Measurements from ENCODE around the gene ASB10.

Gene ASB10

DNA sequence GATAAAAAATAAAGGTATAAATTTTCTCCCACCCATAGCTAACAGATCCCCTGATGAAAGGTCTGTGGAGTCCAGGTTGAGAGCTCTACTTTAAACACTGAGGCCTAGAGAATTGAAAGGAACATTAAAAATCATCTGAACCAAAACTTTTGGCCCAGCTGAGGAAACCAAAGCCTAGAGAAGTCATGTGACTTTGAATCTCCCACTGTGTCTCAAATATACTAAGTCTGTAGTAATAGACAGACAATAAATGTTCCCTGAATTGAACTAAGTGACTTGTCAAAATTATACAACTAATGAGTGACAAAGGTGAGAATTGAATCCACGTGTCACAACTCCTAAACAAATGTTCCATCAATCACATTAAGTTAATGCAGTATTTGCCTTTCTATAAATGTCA, 25.3 kb downstream of the ASB10 start:
- DNase-seq = no peak

DNA sequence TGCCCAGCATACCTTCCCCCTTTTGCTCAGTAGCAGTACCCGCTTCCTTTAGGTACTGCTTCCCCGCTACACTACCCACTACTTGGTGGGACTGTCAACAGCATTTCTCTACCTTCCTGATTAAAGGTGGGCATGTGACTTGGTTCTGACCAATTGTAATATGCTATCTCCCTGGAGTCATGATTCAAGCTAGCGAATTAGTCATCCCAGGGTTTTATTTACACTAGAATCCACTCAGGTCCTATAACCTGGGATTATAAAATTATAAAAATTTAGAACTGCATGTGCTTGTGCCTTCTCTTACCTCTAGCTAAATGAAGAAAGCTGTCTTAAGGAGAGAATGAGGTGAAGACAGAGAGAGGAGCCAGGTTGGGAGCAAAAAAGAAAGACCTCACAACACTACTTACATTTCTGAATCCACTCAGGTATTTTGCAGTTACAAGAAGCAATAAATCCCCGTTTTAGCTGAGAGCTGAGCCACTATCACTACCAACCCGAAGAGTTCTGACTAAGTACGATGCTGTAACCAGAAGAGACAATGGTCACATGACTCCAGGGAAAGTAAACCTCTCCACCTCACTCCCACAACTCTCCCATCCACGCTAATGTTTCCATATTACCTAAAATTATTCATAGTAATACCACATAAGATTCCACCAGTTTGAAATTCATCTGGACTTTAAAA, 29.3 kb downstream of the ASB10 start:
- no peak for DNase-seq

DNA sequence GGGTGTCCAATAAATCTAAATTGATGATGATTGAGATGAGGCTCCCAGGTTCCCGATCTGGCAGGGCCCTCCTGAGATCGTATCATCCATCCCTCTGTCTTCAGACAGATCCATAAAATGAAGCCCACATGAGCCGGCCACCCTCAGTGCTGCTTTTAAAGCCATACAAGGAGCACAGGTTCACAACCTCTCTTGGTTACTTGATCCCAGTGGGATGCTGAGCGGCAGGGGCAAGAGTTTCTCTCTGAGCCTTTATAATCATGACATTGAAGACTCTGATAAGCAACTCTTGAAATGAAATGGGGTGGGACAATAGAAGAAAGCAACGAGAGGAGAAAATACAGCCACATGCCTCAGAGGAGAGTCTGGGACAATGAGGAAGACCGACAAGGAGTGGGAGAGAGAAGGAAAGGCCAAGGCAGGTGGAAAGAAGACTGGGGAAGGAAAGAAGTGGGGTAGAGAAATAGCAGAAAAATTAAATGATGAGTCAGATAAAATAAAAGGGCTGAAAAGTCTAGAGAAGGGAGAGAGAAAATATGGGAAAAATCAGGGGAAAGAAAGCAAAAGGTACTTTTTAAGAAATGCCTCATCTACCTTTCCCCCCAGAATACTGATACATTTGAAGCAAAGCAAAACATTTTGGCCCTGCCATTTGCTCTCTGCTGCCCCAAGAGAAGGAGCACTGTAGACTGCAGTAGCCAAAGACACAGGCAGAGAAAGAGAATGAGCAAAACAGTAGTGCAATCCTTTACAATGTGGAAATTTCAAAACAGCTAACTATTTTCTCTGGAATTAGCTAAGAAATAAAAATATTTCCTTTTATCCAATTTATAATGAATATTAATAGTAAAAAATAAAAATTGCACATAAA, 34.2 kb downstream of the ASB10 start:
- DNase-seq = no peak

DNA sequence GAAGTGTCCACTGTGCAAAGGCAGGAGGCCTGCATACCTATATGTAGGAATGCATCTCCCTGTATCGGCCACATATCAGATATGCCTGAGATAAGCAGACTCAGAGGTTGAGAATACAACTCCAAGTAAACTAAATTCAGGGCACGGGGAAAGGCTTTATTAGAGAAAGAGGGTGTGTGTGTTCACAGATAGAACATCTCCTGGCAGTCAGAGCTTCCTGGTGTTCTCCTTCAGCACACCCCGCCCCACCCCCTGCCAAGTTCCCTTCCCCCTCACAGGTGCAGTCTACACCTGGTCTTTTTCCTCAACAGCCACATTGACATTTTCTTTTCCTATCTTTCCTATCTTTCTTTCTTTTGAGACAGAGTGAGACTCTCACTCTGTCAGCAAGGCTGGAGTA, 36.7 kb downstream of the ASB10 start:
- DNase-seq = no peak

DNA sequence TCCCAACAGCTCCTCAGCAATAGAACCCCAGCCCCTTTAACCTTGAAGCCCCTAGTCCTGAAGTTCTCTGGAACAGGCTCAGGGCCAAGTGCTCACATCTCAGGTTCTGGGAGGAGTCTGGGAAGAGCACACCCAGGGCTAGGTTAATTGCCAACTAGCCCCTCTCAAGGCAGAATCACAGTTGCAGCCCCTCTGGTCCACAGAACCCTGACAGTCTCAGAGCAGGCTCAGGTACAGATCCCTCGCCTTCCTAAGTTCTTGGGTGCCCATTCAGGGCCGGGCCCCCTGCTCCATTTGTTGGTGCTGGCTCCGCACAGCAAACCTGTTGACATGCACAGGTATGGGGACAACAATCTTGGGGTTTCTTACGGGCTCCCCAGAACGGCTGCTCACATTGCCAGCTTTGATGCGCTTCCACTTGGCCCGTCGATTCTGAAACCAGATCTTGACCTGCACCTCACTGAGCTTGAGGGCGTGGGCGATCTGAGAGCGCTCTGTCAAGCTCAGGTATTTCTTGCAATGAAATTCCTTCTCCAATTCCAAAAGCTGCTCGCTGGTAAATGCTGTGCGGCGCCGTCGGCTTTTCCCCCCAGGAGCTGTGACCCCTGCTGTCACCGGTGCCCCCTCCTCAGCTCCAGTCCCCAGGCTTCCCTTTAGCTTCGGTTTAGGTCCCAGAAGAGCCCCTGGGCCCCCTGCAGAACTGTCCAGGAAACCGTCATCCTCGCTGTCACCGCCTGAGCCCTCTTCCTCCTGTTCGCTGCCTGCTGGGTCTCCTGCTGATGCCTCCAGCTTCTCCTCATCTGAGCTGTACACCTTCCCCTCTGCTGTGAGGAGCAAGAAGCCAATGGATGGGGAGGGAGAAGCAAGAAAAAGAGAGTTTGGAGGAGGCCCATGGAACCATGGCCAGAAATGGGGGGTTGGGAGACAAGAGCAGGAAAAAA, 38.5 kb downstream of the ASB10 start:
- no peak for DNase-seq

DNA sequence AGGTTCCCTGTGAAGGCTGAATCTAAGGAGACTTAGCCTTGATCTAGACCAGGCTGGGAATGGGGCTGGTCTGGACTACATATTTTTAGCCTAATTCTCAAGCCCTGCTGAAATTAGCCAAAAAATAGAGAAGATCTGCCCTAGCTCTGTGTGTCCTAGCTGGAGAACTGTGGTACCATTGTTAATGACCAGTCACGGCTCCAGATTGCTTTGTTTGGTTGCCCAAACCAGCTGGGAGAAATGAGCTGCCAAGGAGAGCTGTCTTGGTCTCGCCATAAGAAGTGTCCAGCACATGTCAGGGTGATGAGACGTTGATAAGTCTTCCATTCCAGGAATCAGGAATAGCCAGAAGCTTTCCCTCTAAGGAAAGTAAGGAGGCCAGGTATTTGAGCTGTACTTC, 40.3 kb downstream of the ASB10 start:
- no peak for DNase-seq

DNA sequence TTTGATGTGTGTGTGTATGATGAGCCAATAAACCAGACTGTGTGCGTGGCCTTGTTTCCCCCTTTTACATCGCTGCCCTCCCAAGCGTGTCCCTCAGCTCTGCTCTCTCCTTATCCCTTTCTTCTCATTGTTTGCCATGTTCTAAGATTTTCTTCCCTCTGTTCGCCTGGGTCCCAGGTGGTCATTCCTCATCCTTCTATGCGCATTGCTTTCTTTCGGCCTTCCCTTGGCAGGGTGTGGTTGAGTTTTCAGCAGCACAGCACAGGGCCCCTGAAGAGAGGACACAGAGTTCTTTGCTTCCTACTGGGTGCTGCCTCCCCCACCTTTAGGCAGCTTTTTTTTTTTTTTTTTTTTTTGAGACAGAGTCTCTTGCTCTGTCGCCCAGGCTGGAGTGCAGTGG, 42.7 kb downstream of the ASB10 start:
- no peak for DNase-seq

DNA sequence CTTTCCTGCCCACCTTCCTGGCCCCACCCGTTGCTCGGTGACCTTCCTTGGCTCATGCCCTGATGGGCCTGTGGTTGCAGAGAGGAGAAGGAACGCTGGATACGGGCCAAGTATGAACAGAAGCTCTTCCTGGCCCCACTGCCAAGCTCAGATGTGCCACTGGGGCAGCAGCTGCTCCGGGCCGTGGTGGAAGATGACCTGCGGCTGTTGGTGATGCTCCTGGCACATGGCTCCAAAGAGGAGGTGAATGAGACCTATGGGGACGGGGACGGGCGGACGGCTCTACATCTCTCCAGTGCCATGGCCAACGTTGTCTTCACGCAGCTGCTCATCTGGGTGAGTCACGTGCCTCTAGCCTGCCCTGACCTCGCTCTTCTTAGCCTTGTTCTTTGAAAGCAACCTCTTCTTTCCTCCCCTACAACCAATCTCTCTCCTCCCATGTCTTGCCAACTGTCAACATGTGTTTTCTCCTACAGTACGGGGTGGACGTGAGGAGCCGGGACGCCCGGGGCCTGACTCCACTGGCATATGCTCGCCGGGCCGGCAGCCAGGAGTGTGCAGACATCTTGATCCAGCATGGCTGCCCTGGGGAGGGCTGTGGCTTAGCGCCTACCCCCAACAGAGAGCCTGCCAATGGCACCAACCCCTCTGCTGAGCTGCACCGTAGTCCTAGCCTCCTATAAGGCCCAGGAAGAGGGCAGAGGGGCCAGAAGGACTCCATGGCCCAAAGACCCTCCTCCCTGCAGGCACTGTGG, 43.6 kb downstream of the ASB10 start:
- DNase-seq = no peak

DNA sequence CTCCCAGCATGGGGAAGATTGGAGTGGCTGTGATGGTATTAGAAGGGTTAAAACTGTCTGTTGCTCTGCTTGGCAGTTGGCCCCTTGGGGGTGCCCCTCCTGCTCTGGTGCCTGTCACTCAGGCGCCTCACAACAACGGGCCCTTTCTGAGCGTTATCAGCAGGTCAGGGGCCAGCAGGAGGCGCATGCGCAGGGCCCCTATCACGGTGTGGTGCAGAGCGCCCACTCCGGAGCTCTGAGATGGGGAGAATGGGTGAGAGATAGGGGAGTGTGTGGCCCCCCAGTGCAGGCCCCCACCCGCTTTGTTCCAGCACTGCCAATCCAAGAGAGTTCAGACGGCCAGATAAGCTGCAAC, 44.4 kb downstream of the ASB10 start:
- DNase-seq = no peak

DNA sequence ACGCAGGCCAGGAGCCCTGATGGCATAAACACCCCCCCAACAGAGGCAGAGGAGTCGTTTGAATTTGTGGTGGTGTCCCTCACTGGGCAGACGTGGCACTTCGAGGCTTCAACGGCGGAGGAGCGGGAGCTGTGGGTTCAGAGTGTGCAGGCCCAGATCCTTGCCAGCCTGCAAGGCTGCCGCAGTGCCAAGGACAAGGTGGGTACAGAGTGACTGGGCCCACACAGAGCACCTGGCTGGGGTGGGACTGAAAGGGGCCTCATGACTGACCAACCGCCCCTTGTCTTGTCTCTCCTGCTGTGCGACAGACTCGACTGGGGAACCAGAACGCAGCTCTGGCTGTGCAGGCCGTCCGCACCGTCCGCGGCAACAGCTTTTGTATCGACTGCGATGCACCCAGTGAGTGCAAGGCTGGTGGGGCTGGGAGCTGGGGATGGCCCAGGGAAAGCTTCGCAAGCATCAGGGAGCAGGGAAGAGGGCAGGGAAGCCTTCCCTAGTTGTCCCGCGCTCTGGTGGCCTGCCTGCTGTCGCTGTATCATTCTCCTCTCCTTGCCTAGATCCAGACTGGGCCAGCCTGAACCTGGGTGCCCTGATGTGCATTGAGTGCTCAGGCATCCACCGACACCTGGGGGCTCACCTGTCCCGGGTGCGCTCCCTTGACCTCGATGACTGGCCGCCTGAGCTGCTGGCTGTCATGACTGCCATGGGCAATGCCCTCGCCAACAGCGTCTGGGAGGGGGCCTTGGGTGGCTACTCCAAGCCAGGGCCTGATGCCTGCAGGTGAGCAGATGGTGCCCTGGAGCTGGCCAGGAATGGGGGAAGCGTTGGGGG, 45.0 kb downstream of the ASB10 start:
- no peak for DNase-seq

DNA sequence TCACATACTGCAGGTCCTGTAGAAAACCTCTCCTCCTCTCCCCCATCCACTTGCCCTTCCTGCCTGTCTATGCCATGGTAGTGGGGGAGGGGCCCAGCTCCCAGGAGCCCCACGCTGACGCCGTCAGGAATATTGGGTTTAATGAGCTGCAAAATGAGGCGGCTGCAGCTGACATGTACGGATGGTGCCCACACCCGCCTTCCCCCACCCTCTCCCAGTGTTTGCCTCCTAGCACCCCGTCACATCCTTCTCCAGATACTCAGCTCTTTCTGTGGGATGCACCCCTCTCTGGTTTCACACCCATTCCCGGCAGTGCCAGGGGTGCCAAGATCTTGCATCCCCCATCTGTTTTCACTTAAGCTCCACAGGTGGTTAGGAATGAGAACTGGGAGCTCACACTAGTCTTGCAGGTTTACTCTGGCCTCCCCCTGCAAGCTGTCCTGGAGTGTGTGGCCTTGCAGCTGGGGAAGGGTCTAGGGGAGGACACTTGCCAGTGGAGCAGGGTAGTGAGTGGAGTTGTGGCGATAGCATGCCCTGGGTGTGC, 45.7 kb downstream of the ASB10 start:
- no peak for DNase-seq

DNA sequence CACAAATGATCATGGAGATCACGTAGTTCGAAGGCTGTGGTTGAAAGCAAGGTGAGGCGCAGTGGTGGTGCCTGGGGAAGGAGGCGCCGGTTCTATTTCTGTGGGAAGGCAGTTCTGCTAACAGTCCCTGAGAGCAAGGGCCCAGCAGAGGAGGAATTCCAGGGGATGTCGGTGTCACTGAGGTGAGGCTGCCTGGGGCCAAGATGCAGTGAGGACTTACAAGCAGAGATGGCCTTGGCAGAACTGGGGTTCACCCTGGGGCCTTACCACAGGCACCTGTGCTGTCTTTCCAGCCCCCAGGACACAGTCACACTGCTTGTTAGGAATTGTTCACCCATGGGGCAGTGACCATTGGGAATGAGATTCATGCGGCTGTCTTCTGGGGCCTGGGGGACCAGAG, 46.2 kb downstream of the ASB10 start:
- DNase-seq = no peak

DNA sequence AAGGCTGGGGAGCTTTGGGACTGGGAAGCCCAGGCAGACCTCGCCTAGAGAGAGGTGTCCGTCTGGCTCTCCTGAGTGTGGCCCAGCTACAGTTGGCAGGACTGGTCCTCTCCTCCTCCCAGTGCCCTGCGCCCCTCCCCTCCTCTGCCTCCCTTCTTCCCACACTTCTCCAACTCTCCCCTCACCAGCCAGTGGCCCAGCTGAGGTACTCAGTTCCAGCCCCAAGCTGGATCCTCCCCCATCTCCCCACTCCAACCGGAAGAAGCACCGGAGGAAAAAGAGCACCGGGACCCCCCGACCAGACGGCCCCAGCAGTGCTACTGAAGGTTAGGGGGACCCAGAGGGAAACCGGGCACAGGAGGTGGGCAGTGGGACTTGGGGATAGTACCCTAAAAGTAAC, 47.3 kb downstream of the ASB10 start:
- no peak for DNase-seq

DNA sequence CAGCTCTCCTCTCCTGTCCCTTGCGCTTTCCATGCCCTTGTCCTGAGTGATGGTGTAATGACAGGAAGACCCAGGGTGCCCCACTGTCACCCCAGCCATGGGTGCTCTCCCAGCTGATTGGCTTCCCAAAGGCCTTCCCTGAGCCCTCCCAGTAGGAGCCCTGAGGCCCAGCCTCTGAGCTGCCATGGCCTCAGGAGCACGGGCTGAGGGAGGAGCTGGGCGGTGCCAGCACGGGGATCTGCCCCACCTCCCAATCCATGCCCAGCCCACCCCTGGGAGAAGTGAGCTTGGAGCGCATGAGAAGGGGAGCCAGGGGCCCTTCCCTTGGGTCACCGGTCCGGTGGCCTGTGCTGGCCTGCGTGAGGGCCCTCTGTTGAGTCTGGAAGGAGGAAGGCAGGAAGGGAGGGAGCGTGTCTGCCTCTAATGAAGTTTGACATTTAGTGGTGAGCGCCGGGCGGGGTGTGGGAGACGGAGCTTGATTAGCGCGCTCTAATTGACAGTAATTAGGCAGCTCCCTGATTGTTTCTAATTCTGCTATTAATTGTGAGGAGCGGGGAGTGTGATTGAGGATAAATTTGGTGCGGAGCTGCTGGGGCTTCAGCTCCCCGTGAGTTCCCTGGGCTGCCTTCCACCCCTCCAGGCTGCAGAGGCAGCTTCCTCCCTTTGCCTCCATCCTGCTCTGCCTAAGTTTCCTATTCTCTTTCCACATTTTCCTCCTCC, 47.8 kb downstream of the ASB10 start:
- no peak for DNase-seq

DNA sequence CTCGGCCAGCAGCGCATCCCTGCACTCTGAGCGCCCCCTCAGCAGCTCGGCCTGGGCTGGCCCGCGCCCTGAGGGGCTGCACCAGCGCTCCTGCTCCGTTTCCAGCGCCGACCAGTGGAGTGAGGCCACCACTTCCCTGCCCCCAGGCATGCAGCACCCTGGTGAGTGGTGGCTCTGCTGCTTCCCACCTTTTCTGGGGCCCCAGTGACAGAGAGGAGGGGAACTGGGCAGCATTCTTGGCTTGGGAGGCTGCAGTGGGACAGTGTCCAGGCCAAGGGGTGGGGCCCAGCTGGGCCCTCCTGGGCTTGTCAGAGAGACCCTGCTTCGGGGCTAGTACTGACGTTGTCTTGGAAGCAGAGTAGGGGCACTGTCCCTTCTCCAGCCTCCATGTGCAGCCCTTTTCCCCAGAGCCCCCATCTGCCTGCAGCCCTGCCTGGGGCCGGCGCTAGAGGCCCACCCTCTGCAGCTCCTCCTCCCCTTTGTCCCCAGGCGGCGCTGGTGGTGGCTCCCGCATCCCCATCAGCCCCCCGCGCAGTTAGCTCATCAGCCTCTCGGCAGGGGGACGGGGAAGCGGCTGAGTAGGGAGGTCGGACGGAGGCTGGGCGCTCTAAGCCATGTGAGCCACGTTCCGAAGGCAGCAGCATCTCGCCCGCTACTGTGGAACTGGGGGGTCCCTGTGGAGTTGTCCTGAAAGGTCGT, 48.7 kb downstream of the ASB10 start:
- DNase-seq = no peak

DNA sequence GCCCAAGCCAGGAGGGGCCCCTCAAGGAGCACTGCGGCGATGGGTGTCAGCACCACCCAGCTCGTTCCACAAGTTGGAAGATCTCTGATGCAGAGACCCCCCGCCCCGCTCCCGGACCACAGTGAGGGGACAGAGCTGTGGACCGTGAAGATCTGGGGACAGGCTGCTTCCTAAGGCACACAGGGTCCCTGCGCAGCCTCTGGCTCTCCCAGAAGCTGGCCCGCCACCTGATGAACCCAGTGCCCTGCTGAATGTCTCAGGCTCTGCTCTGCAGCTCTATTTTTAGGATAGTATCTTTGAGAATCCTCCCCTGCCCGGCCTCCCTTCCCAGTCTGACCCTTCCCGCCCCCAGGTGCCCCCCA, 49.3 kb downstream of the ASB10 start:
- no peak for DNase-seq

DNA sequence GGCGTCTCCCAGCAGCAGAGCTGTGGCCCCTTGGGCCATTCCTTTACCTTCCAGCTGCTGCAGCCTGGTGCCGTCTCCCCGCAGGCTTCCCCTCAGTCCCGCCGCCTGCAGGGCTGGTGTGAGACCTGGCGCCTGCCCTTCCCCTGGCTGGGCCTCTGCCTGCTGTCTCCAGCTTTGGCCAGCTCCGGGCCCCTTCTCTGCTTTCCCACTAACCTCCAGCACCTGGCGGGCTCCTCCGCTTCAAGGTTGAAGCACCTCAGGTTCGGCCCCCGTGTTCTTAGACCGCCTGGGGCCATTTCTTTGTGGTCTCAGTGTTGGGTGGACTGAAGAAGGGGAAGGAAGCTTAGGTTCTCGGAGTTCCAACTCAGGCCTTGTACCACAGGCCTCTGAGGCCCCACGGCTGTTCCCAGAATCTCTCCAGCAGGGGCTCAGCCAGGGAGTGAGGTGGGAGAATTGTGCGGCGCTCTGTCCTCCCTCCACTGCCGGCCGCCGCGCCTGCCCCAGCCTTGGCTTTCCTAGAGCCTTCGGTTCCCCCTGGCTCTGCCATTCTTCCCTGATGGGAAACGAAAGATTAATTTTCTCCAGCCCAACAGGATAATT, 49.9 kb downstream of the ASB10 start:
- DNase-seq = no peak

DNA sequence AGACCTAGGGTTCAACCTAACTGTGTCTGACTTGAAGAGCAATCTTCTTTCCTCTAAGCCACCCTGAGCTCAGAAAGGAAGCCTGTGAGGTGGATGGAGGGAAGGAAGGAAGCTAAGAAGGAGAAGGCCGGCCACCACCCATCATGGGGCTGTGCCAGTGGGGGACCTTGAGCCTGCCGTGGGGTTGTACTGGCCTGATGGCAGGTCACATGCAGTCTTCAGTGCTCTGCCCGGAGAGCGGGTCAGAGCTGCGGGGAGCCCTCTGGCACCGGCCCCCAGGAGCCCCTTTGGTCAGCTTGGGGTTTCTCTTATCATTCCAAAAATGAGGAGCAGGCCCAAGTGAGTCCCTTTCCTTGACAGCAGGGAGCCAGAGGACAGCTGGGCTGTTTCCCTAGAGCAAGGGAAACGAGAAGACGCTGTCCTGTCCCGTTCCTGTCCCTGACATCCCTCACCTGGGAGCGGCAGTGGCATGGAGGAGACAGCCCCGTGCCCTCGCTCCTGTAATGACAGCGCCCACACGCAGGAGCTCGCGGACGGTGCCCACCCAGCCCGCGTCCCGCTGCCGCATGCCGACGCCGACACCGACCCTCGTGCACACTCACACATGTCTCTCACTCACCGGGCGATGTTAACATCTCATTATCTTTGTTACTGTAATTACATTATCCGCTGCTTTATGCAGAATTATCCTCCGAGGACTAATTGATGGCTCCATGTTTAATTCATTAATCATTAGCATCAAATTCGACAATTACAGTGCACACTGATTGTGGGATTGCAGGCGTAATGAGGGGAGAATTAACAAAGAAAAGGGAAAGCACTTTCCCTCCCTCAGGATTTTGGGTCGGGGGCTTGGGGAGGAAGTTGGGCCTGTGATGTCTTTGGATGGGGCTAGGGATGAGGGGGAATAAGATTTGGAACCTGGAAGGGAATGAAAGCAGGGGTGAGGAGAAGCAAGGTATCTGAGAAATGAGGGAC, 50.9 kb downstream of the ASB10 start:
- DNase-seq = no peak

DNA sequence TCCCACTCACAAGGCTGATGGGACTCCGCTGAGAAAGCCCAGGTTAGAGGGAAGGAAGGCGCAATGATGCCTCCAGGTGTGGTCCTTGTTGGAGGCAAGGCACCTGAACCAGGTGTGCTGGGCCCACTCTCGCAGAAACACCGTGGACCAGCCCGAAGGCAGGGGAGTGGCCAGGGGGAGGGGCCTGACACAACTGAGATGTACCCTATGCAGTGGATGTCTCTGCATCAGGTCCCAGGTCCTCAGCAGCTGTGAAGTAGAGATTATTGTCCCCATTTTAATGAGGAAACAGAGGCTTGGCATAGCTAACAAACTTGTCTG, 51.6 kb downstream of the ASB10 start:
- no peak for DNase-seq
